Prostate gland (tissue), 2 donors: ENCODE measurements around the gene RGS2.

Experiments used
- POLR2A ChIP-seq: fragments of 450-650 bp; IDR thresholded peaks from one replicate; pipeline ENCODE4 v1.6.1; 2016; ENCODE audit warnings: antibody characterized with exemption, mild to moderate bottlenecking
- POLR2AphosphoS5 ChIP-seq: sonication (generic); formaldehyde crosslinking; IDR thresholded peaks from one replicate; pipeline ENCODE4 v1.6.1; 2017; ENCODE audit warnings: antibody characterized with exemption
- TF ChIP-seq, protein P1 (sequence below), 4 experiments: fragments of 200-600 bp in 2 of 4; fragments of 450-650 bp in 2 of 4; sonication (generic) in 2 of 4; IDR thresholded peaks; 1 replicate in 3 of 4; 2 replicates in 1 of 4; pipeline ENCODE4 v1.5.1; 2016 to 2019; ENCODE audit warnings: antibody characterized with exemption in 4 of 4, mild to moderate bottlenecking in 2 of 4, moderate library complexity in 2 of 4

DNA sequence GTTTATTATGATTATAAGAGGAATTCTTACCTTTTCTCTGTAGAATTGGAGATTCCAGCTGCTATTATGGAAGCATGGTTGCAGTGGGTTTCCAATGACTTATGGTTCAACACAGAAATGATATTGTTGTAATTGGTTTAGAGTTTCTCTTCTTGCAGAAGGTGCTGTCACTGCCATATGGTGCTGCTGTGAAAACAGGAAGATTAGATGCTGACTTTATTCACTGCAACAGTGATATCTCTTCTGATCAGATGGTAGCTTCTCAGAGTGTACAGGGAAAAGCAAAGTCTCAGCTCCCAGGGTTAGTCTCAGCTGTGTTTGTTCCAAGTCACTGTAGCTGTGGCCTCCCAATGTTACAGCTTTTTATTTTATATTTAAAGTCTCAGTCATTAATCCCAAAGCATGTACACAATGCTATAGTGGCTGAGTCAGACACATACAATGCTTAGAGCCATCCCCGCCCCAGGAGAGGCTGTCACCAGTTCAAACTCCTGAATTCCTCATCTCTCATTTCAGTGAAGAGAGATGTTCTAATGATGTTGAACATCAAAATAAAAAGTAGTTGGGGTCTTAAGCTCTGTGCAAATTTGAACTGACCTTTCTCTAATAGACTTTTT, 42.7 kb upstream of the RGS2 start:
- TF ChIP-seq, protein P1, sequence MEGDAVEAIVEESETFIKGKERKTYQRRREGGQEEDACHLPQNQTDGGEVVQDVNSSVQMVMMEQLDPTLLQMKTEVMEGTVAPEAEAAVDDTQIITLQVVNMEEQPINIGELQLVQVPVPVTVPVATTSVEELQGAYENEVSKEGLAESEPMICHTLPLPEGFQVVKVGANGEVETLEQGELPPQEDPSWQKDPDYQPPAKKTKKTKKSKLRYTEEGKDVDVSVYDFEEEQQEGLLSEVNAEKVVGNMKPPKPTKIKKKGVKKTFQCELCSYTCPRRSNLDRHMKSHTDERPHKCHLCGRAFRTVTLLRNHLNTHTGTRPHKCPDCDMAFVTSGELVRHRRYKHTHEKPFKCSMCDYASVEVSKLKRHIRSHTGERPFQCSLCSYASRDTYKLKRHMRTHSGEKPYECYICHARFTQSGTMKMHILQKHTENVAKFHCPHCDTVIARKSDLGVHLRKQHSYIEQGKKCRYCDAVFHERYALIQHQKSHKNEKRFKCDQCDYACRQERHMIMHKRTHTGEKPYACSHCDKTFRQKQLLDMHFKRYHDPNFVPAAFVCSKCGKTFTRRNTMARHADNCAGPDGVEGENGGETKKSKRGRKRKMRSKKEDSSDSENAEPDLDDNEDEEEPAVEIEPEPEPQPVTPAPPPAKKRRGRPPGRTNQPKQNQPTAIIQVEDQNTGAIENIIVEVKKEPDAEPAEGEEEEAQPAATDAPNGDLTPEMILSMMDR (IDR thresholded peaks at IDR 0.05), result no peak
- TF ChIP-seq POLR2A (no peak), POLR2AphosphoS5 (no peak)
